Spleen (tissue), 7 donors: Measurements from ENCODE around the gene NSD1.

Experiments
- CTCF ChIP-seq, 11 experiments: fragments of 200-600 bp in 7 of 11; fragments of 450-650 bp in 4 of 11; sonication (generic) in 4 of 11; IDR thresholded peaks in 8 of 11; conservative IDR thresholded peaks in 3 of 11; 1 replicate in 7 of 11; 2 replicates in 4 of 11; pipeline versions ENCODE4 v1.4.0 to v1.8.0; 2016 to 2021; ENCODE audit warnings: antibody characterized with exemption in 11 of 11, inconsistent platforms in 4 of 11, mild to moderate bottlenecking in 1 of 11
- POLR2A ChIP-seq, 3 donors: fragments of 450-650 bp; IDR thresholded peaks; one replicate each; pipeline ENCODE4 v1.5.1; 2017; ENCODE audit warnings: antibody characterized with exemption in 3 of 3, mild to moderate bottlenecking in 1 of 3
- donor health status: DM: no; HTN: no; CAD: no; lungs with moderate emphysema.
- donor health status: DM: no; HTN: no; CAD: no.
- donor health status: DM: no; HTN: no; CAD: no.

DNA sequence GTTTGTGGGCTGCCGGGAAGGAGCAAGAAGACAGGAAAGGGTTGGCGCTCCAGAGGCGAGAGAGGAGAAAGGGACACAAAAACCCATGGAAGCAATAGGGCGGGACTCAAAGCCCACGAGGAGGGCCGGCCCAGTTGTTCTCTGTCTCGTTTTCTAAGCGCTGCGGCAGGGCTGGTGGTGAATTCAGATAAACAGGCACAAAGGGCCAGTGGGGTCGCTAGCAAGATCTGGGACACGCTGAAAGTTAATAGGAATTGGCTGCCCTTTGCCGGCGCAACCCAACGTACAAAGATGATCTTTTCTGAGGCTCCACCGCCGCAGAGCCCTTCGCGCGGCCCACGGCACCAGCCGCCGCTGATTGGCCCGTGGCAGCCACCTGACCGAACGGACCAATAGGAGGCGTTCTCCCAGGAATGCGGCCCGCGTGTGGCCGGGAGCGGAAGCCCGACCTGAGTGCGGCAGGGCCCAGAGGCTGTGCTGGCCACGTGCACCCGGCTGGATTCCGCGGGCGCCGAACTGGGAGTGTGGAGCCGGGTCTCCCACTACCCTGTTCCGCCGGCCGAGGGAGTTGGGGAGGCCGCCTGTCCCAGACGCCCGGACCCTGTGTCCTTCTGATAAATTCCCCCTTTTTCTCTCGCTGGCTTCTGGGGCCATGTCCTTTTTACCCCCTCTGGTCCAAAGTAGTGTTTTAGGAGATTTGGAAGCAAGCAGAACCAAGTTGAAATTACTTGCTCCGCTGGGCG is 16.8 kb upstream of the NSD1 start:
- TF ChIP-seq CTCF (IDR thresholded peaks at IDR 0.05 in 8 of 11, conservative IDR thresholded peaks at IDR 0.05 in 3 of 11) (peak in 4 of 11 experiments; percentile 7 to 41 (median 25)), POLR2A (IDR thresholded peaks at IDR 0.05) (no peak)
